ENCODE measurements around the gene CHMP3.
A peak's percentile ranks its signal among the peaks of the same experiment; 100 is the strongest.

Gene CHMP3

DNA sequence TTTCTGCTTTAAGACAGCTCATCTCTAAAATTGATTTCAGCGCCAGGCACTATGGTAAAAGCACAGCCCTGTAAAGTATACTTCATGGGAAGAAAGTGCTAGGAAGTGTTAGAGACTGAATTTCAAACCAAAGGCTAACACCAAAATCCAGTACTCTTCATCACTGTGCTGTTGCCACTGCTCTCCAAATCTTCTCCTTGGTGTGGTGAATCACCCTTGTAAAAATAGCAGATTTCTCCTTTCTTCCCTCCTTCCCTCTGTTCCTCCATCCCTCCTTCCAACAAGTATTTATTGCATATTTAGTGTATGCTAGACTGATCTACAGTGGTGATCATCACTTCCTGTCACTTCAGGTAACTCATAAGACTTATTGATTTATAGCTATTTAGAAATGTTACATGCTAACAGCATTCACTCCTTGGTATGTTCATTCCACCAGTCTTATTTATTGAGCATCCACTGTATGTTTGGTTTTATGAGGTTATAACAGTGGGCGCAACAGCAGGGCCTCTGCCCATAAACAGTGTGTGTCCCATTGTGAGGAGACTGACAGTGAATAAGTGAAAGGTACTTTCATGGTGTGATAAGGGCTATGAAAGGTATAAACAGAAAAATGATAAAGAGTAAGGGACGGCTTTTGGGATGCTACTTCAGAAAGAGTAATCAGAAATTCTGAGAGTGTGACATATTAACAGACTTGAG is 102.0 kb downstream of the CHMP3 start:
- DNase-seq, result no peak

DNA sequence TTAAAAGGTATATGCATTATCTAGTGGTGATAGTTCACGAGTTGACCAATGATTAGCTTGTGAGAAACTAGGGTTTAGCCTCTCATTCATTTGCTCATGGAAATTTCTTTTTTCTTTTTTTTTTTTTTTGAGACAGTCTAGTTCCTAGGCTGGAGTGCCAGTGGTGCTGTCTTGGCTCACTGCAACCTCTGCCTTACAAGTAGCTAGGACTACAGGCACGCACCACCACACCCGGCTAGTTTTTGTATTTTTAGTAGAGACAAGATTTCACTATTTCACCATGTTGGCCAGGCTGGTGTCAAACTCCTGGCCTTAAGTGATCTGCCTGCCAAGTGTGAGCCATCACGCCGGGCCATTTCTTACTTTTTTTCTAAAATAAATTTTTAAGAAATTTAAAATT is 108.1 kb downstream of the CHMP3 start:
- no peak for DNase-seq

DNA sequence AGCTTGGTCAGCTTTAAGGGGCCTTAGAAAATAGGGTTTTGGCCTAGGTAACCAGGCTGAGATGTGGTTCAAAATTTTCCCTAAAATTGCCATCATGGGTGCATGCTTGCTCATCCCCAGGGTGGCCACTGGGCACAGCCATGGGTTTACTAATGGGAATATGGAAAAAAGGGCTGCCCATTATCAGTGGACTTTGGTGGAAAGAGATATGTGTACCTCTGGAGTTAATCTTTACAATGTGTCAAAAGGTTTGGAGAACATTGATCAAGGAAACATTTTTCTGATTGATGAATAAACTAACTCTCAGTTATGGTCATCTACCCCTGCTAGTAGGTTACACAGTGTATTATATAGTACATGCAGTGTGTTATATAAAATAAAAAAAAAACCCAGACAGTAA is 109.0 kb downstream of the CHMP3 start:
- DNase-seq, result no peak

DNA sequence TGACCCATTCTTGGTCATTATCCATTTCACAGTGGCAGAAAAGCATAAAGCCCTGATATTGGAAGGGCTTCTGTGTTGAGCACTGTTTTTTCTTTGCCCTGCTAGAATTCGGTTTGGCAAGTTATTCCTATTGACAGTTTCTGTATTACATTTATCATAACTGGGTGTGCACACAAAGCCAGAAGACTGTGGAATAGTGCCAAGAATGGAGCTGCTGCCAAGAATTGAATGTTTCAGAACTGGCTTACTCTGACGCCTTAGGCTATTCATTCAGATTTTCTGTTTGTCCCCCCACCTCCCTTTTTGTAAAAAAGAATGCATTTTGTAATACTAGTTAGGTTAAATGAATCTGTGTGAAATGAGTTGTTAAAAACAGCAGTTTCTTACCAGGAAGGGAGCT is 109.4 kb downstream of the CHMP3 start:
- peak; percentile 23 for DNase-seq

Data from NCI-H2081 treated with DMSO at 0.1 percent for 48 hours (cell line).